ENCODE measurements around the gene CFAP99.
A peak's percentile ranks its signal among the peaks of the same experiment; 100 is the strongest.
"Not testable (repeated sequence)": the region's sequence is repeated elsewhere in the genome, so short reads cannot be mapped to it uniquely, and the experiment has no call there.

CFAP99 gene

DNA sequence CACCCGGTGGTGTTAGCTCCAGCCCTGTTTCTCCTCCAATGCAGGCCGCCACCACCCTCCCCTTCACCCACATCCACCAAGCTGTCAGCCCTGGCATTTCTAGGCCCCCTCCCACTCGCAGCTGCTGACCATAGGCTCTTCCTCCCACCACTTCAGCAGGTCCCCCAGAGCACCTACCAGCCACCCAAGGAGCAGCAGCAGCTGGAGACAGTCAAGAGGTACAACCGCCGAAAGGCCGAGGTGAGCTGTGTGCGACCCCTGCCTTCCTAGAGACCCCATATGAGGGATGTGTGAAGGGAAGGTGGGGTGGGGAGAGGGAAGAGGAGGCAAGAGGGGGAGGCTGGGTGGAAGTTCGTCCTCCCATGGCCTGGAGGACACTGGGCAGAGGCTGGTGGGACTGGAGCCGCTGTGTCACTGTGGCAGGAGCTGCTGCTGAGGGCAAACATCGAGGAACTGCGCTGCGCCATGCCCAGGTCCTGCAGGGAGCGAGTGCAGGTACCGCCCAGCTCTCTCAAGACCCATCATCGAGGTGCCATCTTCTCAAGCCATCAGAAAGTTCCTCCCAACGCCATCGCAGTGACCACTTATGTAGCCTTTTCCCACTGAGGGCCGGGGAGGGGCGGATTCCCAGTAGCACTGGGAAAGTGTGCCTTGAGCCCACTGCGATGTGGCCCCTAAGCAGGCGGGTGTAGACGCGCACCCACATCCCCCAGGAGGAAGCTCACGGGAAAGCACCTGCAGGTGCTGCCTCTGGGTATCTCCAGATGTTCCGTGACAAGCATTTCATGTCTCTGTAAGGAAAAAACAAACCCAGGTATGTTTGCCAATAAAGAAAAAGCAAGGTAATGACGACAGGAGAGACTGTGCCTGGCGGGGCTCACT lies 31.0 kb downstream of the CFAP99 start:
- DNase-seq = peak; percentile 61

DNA sequence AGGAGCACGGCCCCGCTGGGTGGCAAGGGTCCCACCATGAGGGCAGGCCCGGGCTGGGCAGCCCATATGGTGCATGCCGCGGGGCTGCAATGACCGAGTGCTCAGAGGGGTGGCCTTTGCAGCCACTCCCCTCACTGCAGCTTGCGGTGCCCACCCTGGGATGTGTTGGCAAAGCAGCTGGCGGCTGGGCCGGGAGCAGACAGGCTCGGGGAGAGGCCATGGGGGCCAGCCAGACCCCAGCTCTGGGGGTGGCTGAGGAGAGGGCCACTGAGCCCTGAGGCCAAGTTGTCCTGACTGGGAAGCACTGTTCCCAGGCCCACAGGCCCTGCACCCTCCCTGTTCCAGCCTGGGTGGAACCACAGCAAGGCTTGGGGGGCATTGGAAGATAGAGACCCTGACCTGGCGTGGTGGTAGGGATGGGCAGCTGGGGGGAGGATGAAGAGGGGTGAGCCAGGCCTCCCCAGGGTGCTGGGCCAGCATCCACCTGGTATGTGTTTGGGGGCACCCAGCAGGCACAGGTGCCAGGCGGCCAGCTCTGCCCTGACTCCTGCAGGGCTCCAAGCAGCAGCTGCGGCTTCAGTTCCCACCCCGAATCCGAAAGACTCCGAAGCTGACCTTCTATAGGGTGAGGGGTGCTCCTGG lies 31.8 kb downstream of the CFAP99 start:
- DNase-seq = no peak

DNA sequence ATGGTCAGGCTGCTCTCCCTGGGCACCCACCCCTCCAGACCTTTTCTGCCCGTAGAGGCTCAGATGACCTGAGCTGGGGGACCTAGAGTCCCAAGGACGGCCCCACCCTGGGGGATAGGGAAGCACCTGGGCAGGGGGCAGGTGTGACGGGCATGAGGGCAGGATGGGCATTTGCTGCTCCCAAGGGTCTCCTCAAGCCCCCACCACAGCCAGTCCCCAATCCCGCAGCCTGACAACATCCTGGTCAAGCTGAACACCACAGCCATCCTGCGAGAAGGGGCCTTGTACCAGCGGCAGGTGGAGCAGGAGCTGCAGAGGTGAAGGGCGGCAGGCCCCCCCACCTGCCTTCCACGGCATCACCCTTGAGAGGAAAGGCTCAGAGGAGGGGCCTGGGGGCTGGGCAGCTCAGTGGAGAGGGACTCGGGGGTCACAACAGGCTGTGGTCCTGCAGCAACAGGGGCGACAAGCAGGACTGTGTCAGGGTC lies 32.3 kb downstream of the CFAP99 start:
- no peak for DNase-seq

DNA sequence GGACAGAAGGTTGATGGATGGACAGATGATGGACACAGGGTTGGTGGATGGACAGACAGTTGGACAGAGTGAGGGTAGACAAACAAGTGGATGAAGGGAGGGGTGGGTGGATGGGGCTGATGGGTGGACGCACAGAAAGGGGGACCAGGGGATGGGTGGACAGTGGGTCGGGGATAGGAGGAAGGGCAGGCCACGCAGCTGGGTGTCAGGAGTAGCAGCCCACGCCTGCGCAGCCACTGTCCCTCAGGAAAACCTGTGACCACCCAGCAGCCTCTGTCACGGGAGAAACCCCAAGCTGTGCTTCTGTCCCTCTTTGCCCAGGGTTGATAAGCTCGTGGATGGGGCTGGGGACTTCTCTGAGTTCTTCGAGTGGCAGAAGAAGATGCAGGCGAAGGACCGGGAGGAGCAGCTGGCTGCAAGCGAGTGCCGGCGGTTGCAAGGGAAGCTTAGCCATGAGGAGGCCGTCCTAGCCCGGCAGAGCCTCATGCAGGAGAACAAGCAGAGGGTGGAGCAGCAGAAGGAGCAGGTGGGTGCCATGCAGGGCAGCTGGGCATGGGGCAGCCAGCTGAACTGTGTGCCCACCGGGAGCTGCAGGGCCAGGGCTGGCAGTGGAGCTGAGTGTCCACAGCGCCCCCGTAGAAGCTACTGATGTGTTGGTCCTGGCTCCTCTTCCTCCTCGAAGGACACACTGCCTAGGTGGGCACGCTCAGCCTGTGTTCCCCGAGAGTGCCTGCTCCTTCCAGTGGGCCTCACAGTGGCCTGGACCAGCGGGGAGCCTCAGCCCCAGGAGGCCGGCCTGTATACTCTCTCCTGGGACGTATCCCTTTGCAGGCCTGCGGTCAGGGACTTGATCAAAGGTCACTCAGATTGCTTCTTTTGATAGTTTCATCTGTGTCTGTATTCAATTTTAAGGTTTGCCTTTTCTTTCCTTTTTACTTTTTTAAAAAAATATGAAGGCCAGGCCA lies 33.3 kb downstream of the CFAP99 start:
- no peak for DNase-seq

- no peak for DNase-seq
These were observed 38.9 kb downstream of the CFAP99 start for GRCh38 chr4:2457481-2458295.

- peak; percentile 75 for DNase-seq
These were observed 40.1 kb downstream of the CFAP99 start for GRCh38 chr4:2458546-2459491.

DNA sequence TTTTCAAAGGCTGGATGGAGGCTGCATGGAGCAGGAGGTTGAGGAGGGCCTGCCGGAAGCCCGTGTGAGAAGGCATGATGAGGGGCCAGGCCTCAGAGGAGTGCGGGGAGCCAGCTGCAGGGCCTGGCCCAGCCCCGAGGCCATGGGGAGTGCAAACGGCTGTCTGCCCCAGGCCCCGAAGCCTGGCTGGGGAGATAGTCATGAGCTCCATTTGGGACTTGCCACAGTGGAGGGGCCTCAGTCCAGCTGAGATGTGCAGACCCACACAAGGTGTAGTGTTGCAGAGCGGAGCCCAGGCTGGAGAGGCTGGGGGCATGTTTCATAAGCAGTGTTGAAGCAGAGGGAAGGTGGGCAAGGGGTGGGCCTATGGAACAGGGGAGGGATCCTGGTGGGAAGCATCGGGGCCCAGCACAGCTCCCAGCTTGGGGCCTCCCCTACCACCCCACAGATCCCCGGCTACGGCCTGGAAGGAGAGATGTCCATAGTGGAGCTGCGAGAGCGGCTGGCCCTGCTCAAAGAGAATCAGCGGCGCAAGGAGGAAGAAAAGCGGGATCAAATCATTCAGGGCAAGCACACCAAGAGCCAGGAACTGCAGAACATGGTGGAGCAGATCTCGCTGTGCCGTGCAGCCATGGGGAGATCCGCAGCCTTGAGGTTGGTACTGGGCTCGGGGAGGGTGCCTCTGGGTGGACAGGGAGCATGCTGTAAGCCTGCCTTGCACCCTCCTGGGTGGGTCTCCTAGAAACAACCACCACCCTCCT lies 41.0 kb downstream of the CFAP99 start:
- no peak for DNase-seq

DNA sequence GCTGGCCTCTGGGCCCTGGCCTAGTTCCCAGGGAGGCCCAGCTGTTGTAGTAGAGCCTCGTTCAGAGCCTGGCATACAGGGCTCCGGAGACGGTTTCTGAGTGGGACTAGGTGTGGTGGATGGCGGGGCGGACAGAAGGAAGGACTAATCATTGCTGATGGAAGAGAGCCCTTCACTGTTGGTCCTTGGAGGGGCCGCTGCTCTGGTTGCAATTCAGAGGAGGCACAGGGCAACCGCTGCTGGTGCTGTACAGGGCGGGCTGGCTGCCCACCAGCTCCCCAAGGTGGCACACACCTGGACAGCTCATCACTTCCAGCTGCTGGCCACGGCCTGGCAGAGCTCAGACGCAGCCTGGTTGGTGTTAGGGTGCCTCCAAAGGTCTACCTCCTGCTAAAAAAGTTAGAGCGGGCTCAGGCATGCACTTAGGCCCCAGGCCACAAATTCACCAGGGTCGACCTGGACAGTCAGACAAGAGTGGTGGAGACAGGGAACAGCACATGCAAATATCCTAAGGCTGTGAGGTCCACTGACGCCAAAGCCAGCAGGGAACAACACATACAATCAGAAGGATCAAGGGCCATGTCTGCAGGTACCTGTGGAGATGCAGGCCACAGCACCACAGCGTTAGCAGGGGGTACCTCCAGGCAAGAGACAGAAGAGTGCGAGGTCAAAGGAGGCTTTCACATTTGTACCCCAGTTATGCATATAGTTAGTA lies 42.6 kb downstream of the CFAP99 start:
- DNase-seq = no peak

DNA sequence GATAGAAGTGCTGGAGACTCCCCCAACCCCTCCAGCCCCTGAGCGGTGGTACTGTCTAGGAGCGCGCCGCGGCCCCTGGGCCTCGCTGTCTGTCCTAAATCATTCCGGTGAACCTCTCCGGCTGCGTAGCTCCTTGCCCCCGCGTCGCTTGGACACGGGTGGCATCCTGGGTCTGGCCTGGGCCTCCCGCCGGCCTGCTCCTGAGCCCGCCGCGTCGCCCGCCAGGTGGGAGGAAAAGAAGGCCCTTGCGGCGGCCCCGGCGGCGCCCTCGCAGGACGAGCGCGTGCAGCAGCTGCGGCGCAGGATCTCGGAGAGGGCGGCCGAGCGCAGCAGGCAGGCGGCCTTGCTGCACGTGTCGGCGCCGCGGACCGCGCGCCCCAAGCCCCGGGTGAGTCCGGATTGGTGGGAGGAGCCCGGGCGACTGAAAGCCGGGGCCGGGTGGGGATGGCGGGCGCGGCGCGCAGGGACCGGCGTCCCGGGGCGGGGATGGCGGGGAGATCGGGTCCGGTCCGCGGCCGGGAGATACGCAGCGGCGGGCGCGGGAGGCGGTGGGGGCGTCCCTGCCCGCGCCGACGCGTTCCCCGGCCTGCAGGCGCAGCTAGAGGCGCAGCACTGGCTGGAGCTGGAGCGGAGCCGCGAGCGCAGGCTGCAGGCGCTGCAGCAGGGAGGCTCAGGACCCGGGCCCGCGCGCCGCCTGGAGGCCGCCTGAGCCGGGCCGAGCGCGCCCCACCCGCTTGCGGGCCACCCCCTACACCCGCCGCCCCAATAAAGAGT lies 43.6 kb downstream of the CFAP99 start:
- peak; percentile 93 for DNase-seq

GRCh38 chr4:2462992-2463762 lies 44.4 kb downstream of the CFAP99 start:
- DNase-seq = peak; percentile 61

- DNase-seq = no peak
These were observed 46.3 kb downstream of the CFAP99 start for GRCh38 chr4:2465032-2465431.

DNA sequence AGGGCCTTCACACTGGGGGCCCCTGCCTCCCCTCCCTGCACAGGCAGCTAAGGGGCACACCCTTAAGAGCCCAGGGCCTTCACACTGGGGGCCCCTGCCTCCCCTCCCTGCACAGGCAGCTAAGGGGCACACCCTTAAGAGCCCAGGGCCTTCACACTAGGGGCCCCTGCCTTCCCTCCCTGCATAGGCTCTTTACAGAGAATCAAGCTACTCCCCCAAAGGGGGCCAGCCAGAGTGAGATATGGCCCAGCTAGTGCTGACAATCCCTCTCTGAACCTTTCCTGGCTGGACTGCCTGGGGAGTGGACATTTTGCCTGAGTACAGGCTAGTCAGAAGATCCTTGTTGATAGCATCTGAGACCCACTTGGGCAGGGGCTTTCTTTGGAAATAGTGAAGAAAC lies 46.8 kb downstream of the CFAP99 start:
- DNase-seq = not testable (repeated sequence)

- DNase-seq = peak; percentile 100
These were observed 49.9 kb downstream of the CFAP99 start, which contains the start of gene RNF4 for GRCh38 chr4:2468456-2469191. Gene RNF4, plus strand, starts transcription at chr4:2469106. Its CDS starts 21,388 bp downstream, at chr4:2490494.

DNA sequence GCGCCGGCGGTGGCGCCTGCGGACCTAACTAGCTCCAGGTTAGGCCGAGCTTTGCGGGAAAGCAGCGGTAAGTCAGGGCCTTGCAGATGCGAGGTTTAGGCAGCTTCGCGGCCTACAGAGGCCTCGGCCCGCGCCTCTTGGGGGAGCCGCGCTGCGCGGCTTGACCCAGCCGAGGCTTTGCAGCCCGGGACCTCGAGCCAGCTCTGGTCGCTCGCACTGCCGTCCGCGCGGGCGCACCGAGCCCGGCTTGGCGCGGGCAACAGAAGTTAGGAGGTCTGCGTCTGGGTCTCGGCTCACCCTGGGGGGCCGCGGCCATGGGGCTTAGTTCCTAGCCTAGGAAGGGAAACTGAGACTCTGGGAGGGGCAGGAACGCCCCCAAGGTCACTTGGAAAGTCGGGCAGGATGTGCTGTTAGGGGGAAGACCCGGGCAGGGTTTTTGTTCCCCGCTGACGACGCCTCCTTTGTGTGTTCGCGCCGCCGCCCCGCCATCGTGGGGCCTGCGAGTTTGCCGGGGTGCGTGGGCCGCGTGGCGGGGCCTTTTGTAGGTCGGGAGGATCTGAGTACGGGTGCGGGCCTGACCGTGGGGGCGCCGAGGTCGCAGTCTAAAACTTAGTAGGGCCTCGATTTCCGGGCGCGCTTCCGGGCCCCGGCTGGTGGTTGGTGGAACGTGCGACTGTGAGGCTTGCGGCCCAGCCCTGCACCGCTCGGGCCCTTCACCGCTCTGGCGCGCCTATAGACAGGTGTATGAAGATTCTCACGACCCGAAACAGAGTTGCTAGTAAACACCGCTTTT lies 50.6 kb downstream of the CFAP99 start:
- peak; percentile 78 for DNase-seq

DNA sequence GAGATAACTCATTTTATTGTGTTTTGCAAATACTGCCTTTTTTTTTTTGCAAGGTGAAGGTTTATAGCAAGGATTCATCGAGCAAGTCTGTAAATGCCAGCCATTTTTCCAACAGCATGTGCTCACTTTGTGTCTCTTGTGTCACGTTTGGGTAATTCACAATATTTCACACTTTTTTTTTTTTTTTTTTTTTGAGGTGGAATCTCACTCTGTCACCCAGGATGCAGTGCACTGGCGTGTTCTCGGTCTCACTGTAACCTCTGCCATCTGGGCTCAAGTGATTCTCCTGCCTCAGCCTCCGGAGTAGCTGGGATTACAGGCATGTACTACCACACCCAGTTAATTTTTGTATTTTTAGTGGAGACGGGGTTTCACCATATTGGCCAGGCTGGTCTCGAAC lies 52.0 kb downstream of the CFAP99 start:
- no peak for DNase-seq

GRCh38 chr4:2472187-2472586 lies 53.4 kb downstream of the CFAP99 start:
- DNase-seq = no peak
